HepG2 (cell line): Measurements from ENCODE around the gene PEPD. TPM values are rescaled to one million over a fixed set of nuclear protein-coding genes. Genes with fewer than 3 reads are reported as not detected.

Experiments used
- FIP1L1 ChIP-seq: fragments of 200-400 bp; formaldehyde crosslinking; IDR thresholded peaks from 2 replicates; pipeline ENCODE4 v1.6.1; 2018; ENCODE audit warnings: low read depth, mild to moderate bottlenecking, low read length, moderate library complexity, borderline replicate concordance; ENCODE audit not compliant: insufficient read depth
- HNRNPK ChIP-seq: fragments of 200-400 bp; formaldehyde crosslinking; IDR thresholded peaks from 2 replicates; pipeline ENCODE4 v1.6.1; 2018; ENCODE audit warnings: low read length, low read depth, moderate library complexity, mild to moderate bottlenecking; ENCODE audit not compliant: poor library complexity, severe bottlenecking
- JARID2 ChIP-seq: sonication (generic); formaldehyde crosslinking; IDR thresholded peaks from 2 replicates; pipeline ENCODE4 v1.8.1; 2023; ENCODE audit warnings: missing genetic modification reagents, inconsistent platforms; ENCODE audit not compliant: insufficient replicate concordance
- JUN ChIP-seq: sonication (generic); formaldehyde crosslinking; IDR thresholded peaks from 2 replicates; pipeline ENCODE4 v1.4.0; 2020; ENCODE audit warnings: mild to moderate bottlenecking, missing genetic modification reagents
- MED13 ChIP-seq: sonication (generic); formaldehyde crosslinking; IDR thresholded peaks from 2 replicates; pipeline ENCODE4 v1.5.0; 2020; ENCODE audit warnings: missing genetic modification reagents
- MYC ChIP-seq: sonication (generic); formaldehyde crosslinking; IDR thresholded peaks from 2 replicates; pipeline ENCODE4 v1.9.0; 2021; ENCODE audit warnings: missing genetic modification reagents, borderline replicate concordance
- NR1H2 ChIP-seq: sonication (generic); formaldehyde crosslinking; IDR thresholded peaks from 2 replicates; pipeline ENCODE4 v1.8.1; 2022; ENCODE audit warnings: low read depth, missing genetic modification reagents, borderline replicate concordance
- PHF21A ChIP-seq: sonication (generic); formaldehyde crosslinking; IDR thresholded peaks from 2 replicates; pipeline ENCODE4 v1.5.0; 2020; ENCODE audit warnings: mild to moderate bottlenecking, missing genetic modification reagents
- PTBP1 ChIP-seq: fragments of 200-400 bp; formaldehyde crosslinking; IDR thresholded peaks from 2 replicates; pipeline ENCODE4 v1.6.1; 2018; ENCODE audit warnings: low read length, low read depth; ENCODE audit not compliant: poor library complexity, severe bottlenecking
- RFXANK ChIP-seq: IDR thresholded peaks from 2 replicates; pipeline ENCODE4 v1.6.1; 2016
- SP5 ChIP-seq: IDR thresholded peaks from 2 replicates; pipeline ENCODE4 v1.6.1; 2016; ENCODE audit warnings: low read depth, borderline replicate concordance
- SPEN ChIP-seq: sonication (generic); formaldehyde crosslinking; IDR thresholded peaks from 2 replicates; pipeline ENCODE4 v1.5.1; 2020; ENCODE audit warnings: low read depth, mild to moderate bottlenecking, missing genetic modification reagents
- TGIF2 ChIP-seq: IDR thresholded peaks from 2 replicates; pipeline ENCODE4 v1.6.1; 2016; ENCODE audit warnings: control low read depth, missing compliant biosample characterization
- ZBTB38 ChIP-seq: sonication (generic); formaldehyde crosslinking; IDR thresholded peaks from 2 replicates; pipeline ENCODE4 v1.5.1; 2020; ENCODE audit warnings: mild to moderate bottlenecking, missing genetic modification reagents
- ZBTB7B ChIP-seq: sonication (generic); formaldehyde crosslinking; IDR thresholded peaks from 2 replicates; pipeline ENCODE4 v1.4.0; 2020; ENCODE audit warnings: missing genetic modification reagents
- ZNF256 ChIP-seq: sonication (generic); formaldehyde crosslinking; conservative IDR thresholded peaks from 2 replicates; pipeline ENCODE4 v1.4.0; 2020; ENCODE audit warnings: missing genetic modification reagents
- ZNF337 ChIP-seq: sonication (generic); formaldehyde crosslinking; IDR thresholded peaks from 2 replicates; pipeline ENCODE4 v1.5.1; 2020; ENCODE audit warnings: missing genetic modification reagents, low read depth, mild to moderate bottlenecking, borderline replicate concordance
- ZNF598 ChIP-seq: sonication (generic); formaldehyde crosslinking; IDR thresholded peaks from 2 replicates; pipeline ENCODE4 v1.5.1; 2020; ENCODE audit warnings: mild to moderate bottlenecking, missing genetic modification reagents, borderline replicate concordance
- ZNF776 ChIP-seq: sonication (generic); formaldehyde crosslinking; IDR thresholded peaks from 2 replicates; pipeline ENCODE4 v1.4.0; 2020; ENCODE audit warnings: mild to moderate bottlenecking, missing genetic modification reagents
- ZNF788 ChIP-seq: sonication (generic); formaldehyde crosslinking; IDR thresholded peaks from 2 replicates; pipeline ENCODE4 v1.5.0; 2020; ENCODE audit warnings: mild to moderate bottlenecking, missing genetic modification reagents, borderline replicate concordance
- polyA plus RNA-seq, 8 experiments: library from polyadenylated mRNA; depleted of rRNA in 3 of 8; stranded (reverse) in 7 of 8; unstranded in 1 of 8; fragments of >200 nt; fragmentation: Illumina TruSeq in 4 of 8; extraction: Trizol in 4 of 8; gene quantifications; 2 replicates each; pipeline versions ENCODE4 v1.2.1 to v1.2.3, GENCODE V29; 2011 to 2016; ENCODE audit warnings: low read depth in 4 of 8, missing spikeins in 1 of 8, mixed read lengths in 1 of 8; ENCODE audit not compliant: insufficient read depth in 1 of 8
- total RNA-seq, 5 experiments: library from RNA; depleted of rRNA; stranded (reverse); fragments of >200 nt; fragmentation: Illumina TruSeq; extraction: Trizol; gene quantifications; 2 replicates each; pipeline ENCODE4 v1.2.3, GENCODE V29; 2016; ENCODE audit warnings: low read depth in 1 of 5
- TF ChIP-seq, protein P1 (sequence below): sonication (generic); formaldehyde crosslinking; IDR thresholded peaks from 2 replicates; pipeline ENCODE4 v1.5.0; 2020; ENCODE audit warnings: missing genetic modification reagents
- TF ChIP-seq, protein P2 (sequence below), 2 experiments: sonication (generic) in 1 of 2; formaldehyde crosslinking in 1 of 2; IDR thresholded peaks; 2 replicates each; pipeline versions ENCODE4 v1.4.0 to v1.6.1; 2018 to 2020; ENCODE audit warnings: missing genetic modification reagents in 2 of 2, borderline replicate concordance in 1 of 2, low read depth in 1 of 2, mild to moderate bottlenecking in 1 of 2, missing biosample characterization in 1 of 2
- TF ChIP-seq, protein P3 (sequence below): sonication (generic); formaldehyde crosslinking; IDR thresholded peaks from 2 replicates; pipeline ENCODE4 v1.5.1; 2020; ENCODE audit warnings: mild to moderate bottlenecking, missing genetic modification reagents, borderline replicate concordance

Gene PEPD
- total and polyA plus RNA-seq, 2 of the 13 experiments (the other 11 are each of a cell fraction or from before 2014, with no cell fraction given): 60.7 to 75.1 TPM

DNA sequence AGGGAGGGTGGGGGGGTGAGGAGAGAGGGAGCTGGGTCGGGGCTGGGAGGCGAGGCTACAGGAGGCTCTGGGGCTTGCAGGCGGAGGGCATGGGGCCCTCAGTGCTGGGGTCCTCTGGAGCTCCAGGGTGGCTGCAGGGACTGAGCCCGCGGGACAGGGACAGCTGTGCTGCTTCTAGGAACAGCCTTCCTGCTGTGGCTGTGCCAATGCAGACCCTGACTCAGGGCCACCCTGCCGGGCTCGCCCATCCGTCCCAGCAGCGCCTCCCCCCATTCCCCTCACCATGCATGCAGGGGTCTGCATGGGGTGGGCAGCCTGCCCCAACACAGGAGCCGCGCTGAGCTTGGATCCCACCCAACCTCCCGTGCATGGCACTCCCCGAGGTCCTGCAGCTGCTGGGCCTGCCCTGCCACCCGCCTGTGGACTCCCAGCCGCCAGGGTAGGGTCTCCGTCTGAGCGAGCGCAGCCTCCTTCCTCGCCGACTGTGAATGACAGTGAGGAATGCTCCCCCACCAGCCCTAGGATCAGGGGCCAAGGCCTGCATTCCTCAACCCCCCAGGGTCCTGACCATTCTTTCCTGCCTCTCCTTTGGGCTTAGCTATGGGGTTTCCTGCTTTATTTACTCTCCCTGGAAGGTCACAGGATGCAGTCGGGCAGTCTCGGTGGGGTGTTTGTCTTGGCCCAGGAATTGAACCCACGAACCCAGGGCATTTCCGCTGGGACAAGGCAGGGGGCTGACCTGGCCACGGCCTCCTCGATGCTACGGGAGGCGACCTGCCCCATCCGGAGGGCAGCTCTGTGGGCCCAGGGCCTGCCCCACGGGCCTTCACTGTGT is 124.7 kb downstream of the PEPD start (continued):
- TF ChIP-seq, protein P1, sequence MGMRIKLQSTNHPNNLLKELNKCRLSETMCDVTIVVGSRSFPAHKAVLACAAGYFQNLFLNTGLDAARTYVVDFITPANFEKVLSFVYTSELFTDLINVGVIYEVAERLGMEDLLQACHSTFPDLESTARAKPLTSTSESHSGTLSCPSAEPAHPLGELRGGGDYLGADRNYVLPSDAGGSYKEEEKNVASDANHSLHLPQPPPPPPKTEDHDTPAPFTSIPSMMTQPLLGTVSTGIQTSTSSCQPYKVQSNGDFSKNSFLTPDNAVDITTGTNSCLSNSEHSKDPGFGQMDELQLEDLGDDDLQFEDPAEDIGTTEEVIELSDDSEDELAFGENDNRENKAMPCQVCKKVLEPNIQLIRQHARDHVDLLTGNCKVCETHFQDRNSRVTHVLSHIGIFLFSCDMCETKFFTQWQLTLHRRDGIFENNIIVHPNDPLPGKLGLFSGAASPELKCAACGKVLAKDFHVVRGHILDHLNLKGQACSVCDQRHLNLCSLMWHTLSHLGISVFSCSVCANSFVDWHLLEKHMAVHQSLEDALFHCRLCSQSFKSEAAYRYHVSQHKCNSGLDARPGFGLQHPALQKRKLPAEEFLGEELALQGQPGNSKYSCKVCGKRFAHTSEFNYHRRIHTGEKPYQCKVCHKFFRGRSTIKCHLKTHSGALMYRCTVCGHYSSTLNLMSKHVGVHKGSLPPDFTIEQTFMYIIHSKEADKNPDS (CRISPR knock-in tag): peak; percentile 53; the same call in 1 of the 2 replicates
- TF ChIP-seq SP5: peak; percentile 91
- TF ChIP-seq ZNF337 (CRISPR knock-in tag): no peak
- TF ChIP-seq NR1H2 (CRISPR knock-in tag): peak; percentile 79; the same call in 1 of the 2 replicates
- TF ChIP-seq, protein P2, sequence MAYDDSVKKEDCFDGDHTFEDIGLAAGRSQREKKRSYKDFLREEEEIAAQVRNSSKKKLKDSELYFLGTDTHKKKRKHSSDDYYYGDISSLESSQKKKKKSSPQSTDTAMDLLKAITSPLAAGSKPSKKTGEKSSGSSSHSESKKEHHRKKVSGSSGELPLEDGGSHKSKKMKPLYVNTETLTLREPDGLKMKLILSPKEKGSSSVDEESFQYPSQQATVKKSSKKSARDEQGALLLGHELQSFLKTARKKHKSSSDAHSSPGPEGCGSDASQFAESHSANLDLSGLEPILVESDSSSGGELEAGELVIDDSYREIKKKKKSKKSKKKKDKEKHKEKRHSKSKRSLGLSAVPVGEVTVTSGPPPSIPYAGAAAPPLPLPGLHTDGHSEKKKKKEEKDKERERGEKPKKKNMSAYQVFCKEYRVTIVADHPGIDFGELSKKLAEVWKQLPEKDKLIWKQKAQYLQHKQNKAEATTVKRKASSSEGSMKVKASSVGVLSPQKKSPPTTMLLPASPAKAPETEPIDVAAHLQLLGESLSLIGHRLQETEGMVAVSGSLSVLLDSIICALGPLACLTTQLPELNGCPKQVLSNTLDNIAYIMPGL (CRISPR knock-in tag; IDR thresholded peaks at IDR 0.05; ENCODE audit: borderline replicate concordance in 1 of 2, low read depth in 1 of 2): peak; percentile 50 to 77; a peak in 2 of 4 replicates
- 0 out of 2 replicates have a peak, but pooled peaks have one; percentile 38 for TF ChIP-seq ZNF598
- peak; percentile 74; the same call in 1 of the 2 replicates for TF ChIP-seq MYC (CRISPR knock-in tag)
- TF ChIP-seq ZNF776: peak; percentile 75
- TF ChIP-seq ZNF788 (CRISPR knock-in tag): peak; percentile 82; the same call in 1 of the 2 replicates
- TF ChIP-seq SPEN: peak; percentile 93; the same call in 1 of the 2 replicates
- peak; percentile 100 for TF ChIP-seq PHF21A (CRISPR knock-in tag)
- TF ChIP-seq, protein P3, sequence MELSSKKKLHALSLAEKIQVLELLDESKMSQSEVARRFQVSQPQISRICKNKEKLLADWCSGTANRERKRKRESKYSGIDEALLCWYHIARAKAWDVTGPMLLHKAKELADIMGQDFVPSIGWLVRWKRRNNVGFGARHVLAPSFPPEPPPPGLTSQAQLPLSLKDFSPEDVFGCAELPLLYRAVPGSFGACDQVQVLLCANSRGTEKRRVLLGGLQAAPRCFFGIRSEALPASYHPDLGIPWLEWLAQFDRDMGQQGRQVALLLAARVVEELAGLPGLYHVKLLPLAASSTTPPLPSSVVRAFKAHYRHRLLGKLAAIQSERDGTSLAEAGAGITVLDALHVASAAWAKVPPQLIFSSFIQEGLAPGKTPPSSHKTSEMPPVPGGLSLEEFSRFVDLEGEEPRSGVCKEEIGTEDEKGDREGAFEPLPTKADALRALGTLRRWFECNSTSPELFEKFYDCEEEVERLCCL: 0 out of 2 replicates have a peak, but pooled peaks have one; percentile 36
- no peak for TF ChIP-seq ZNF256
- peak; percentile 100 for TF ChIP-seq ZBTB7B (CRISPR knock-in tag)
- peak; percentile 57 for TF ChIP-seq HNRNPK
- no peak for TF ChIP-seq JUN (CRISPR knock-in tag)
- peak; percentile 49; the same call in 1 of the 2 replicates for TF ChIP-seq TGIF2 (CRISPR knock-in tag)
- TF ChIP-seq PTBP1: no peak
- no peak for TF ChIP-seq RFXANK (CRISPR knock-in tag)
- peak; percentile 86 for TF ChIP-seq ZBTB38
- TF ChIP-seq JARID2 (CRISPR knock-in tag): no peak
- peak; percentile 99 for TF ChIP-seq MED13 (CRISPR knock-in tag)
- TF ChIP-seq FIP1L1: no peak
